Endothelial cell of umbilical vein (primary cell): Measurements from ENCODE around the gene ATP6V1B1. TPM values are rescaled to one million over a fixed set of nuclear protein-coding genes. Genes with fewer than 3 reads are reported as not detected.

ENCODE experiments used
- BruUV-seq: library from RNA; stranded (reverse); fragments of 400-500 nt; replicated peaks from 2 replicates; lab custom pipeline; 2021; lab: Mats Ljungman, UMichigan
- CTCF ChIA-PET: fragments of 300-600, 350-600 bp; sonication (Branson Sonifier 250); formaldehyde crosslinking; loops from one replicate; lab custom pipeline; 2021; ENCODE audit warnings: antibody characterized with exemption, inconsistent platforms; lab: Charles Lee
- POLR2A ChIA-PET: fragments of 300-600, 350-600 bp; sonication (Branson Sonifier 250); formaldehyde crosslinking; loops from one replicate; lab custom pipeline; 2021; ENCODE audit warnings: antibody characterized with exemption, inconsistent platforms; lab: Charles Lee
- DNase-seq: peaks from one replicate; pipeline ENCODE4 v3.0.0-alpha.2; 2011; ENCODE audit warnings: low read depth, low spot score
- FAIRE-seq: peaks from 2 replicates; lab custom pipeline; 2011; peaks lifted over from hg19 to GRCh38; lab: Jason Lieb, UNC
- H2AFZ ChIP-seq: 2 replicates; pipeline ENCODE4 v1.6.0; 2012; ENCODE audit warnings: low read depth, low read length, control low read depth, inconsistent platforms
- H3K27ac ChIP-seq: 2 replicates; pipeline ENCODE4 v1.5.1; 2011; ENCODE audit warnings: low read depth, mild to moderate bottlenecking, control low read depth, low read length, moderate library complexity; ENCODE audit not compliant: insufficient read depth
- H3K27me3 ChIP-seq, 2 experiments: 2 replicates each; pipeline versions ENCODE4 v1.6.0 to v1.6.1; 2011; ENCODE audit warnings: low read length in 2 of 2, mixed read lengths in 1 of 2; ENCODE audit not compliant: control insufficient read depth in 2 of 2, insufficient read depth in 2 of 2
- H3K36me3 ChIP-seq, 2 experiments: 2 replicates in 1 of 2; 3 replicates in 1 of 2; pipeline ENCODE4 v1.5.1; 2011; ENCODE audit warnings: low read length in 2 of 2, mild to moderate bottlenecking in 1 of 2, moderate library complexity in 1 of 2; ENCODE audit not compliant: control insufficient read depth in 2 of 2, insufficient read depth in 2 of 2; ENCODE audit errors: extremely low read depth in 1 of 2
- H3K4me1 ChIP-seq: 3 replicates; pipeline ENCODE4 v1.5.1; 2011; ENCODE audit warnings: mild to moderate bottlenecking, low read length; ENCODE audit not compliant: control insufficient read depth, insufficient read depth; ENCODE audit errors: extremely low read depth
- H3K4me2 ChIP-seq: 2 replicates; pipeline ENCODE4 v1.6.1; 2011; ENCODE audit warnings: low read length, control low read depth, mixed read lengths; ENCODE audit not compliant: insufficient read depth
- H3K4me3 ChIP-seq, 3 experiments: fragments of 200-600 bp in 1 of 3; sonication (generic), shearing (Covaris generic) in 1 of 3; replicated peaks in 1 of 3; 2 replicates each; pipeline ENCODE4 v1.5.1; 2011 to 2016; ENCODE audit warnings: control low read depth in 3 of 3, low read length in 3 of 3, mild to moderate bottlenecking in 2 of 3, inconsistent platforms in 1 of 3, low read depth in 1 of 3, moderate library complexity in 1 of 3; ENCODE audit not compliant: insufficient read depth in 1 of 3
- H3K79me2 ChIP-seq: 2 replicates; pipeline ENCODE4 v1.6.0; 2012; ENCODE audit warnings: low read length, inconsistent platforms; ENCODE audit not compliant: control insufficient read depth, insufficient read depth
- H3K9ac ChIP-seq: replicated peaks from 2 replicates; pipeline ENCODE3; 2011; ENCODE audit warnings: low read length, control low read depth; ENCODE audit not compliant: insufficient read depth; ENCODE audit errors: extremely low read depth
- H3K9me1 ChIP-seq: replicated peaks from 3 replicates; pipeline ENCODE4 v1.6.0; 2011; ENCODE audit warnings: mild to moderate bottlenecking, low read length; ENCODE audit not compliant: control insufficient read depth, insufficient read depth; ENCODE audit errors: extremely low read depth
- H3K9me3 ChIP-seq: replicated peaks from 2 replicates; pipeline ENCODE4 v1.5.1; 2012; ENCODE audit warnings: low read length, inconsistent platforms; ENCODE audit not compliant: control insufficient read depth, insufficient read depth
- H4K20me1 ChIP-seq: replicated peaks from 2 replicates; pipeline ENCODE3; 2011; ENCODE audit warnings: mild to moderate bottlenecking, low read length; ENCODE audit not compliant: control insufficient read depth, insufficient read depth; ENCODE audit errors: extremely low read depth
- CTCF ChIP-seq, 2 donors: IDR thresholded peaks; 1 replicate in 1 of 2; 2 replicates in 1 of 2; pipeline ENCODE4 v1.5.1; 2011; ENCODE audit warnings: low read length in 2 of 2, mild to moderate bottlenecking in 2 of 2, moderate library complexity in 2 of 2, control low read depth in 1 of 2, inconsistent platforms in 1 of 2, low read depth in 1 of 2; ENCODE audit not compliant: insufficient read depth in 1 of 2; ENCODE audit errors: extremely low read depth in 1 of 2
- EZH2 ChIP-seq: IDR thresholded peaks from 2 replicates; pipeline ENCODE4 v1.6.1; 2012; ENCODE audit warnings: borderline replicate concordance, low read depth, mild to moderate bottlenecking, moderate library complexity, low read length, inconsistent platforms; ENCODE audit not compliant: severe bottlenecking
- FOS ChIP-seq: IDR thresholded peaks from 2 replicates; pipeline ENCODE4 v1.6.1; 2011; ENCODE audit warnings: mild to moderate bottlenecking, low read length, moderate library complexity, borderline replicate concordance; ENCODE audit not compliant: insufficient read depth
- GATA2 ChIP-seq: IDR thresholded peaks from 2 replicates; pipeline ENCODE4 v1.7.0; 2011; ENCODE audit warnings: low read depth, mild to moderate bottlenecking, moderate library complexity, mixed read lengths, low read length; ENCODE audit not compliant: insufficient read length, insufficient read depth
- JUN ChIP-seq: IDR thresholded peaks from 2 replicates; pipeline ENCODE4 v1.6.1; 2011; ENCODE audit warnings: borderline replicate concordance, low read depth; ENCODE audit not compliant: insufficient read length, insufficient read depth
- MYC ChIP-seq: IDR thresholded peaks from one replicate; pipeline ENCODE4 v1.6.1; 2011; ENCODE audit warnings: mild to moderate bottlenecking, low read depth, low read length
- POLR2A ChIP-seq: IDR thresholded peaks from 2 replicates; pipeline ENCODE4 v1.6.1; 2012; ENCODE audit warnings: low read depth, mild to moderate bottlenecking, control low read depth, low read length
- POLR2AphosphoS5 ChIP-seq: IDR thresholded peaks from 2 replicates; pipeline ENCODE4 v1.6.1; 2012; ENCODE audit warnings: low read depth, mild to moderate bottlenecking, control low read depth, low read length, moderate library complexity; ENCODE audit not compliant: insufficient read depth
- dilution Hi-C: fragments of 300-500 bp; cut with MboI; formaldehyde crosslinking; loops from one replicate; pipeline ENCODE4 v1.15.0; 2019; ENCODE audit warnings: low sequenced_read_pairs; ENCODE audit not compliant: extremely low pct_ligation_motif_present
- intact Hi-C: fragments of 100-400 bp; cut with micrococcal nuclease; formaldehyde crosslinking; loops from one replicate; pipeline ENCODE4 v1.10.0; 2022
- polyA plus RNA-seq, 4 experiments: library from polyadenylated mRNA; depleted of rRNA in 3 of 4; stranded (reverse) in 3 of 4; unstranded in 1 of 4; fragments of >200 nt; gene quantifications; 2 replicates each; pipeline versions ENCODE4 v1.2.1 to v1.2.3, GENCODE V29; 2011 to 2012; ENCODE audit warnings: missing spikeins in 1 of 4
- total RNA-seq: library from RNA; stranded (reverse); gene quantifications from 2 replicates; pipeline ENCODE4 v1.2.3, GENCODE V29; 2021
- TF ChIP-seq, protein P1 (sequence below): IDR thresholded peaks from 2 replicates; pipeline ENCODE4 v1.6.1; 2011; ENCODE audit not compliant: insufficient read depth, insufficient read length

Gene ATP6V1B1
- total and polyA plus RNA-seq, 2 donors (not counting 3 experiments of a cell fraction or from before 2014, with no cell fraction given) = 0.77 TPM; not detected in 1

- H3K79me2 ChIP-seq = no peaks in the 10 kb centered on the region
- BruUV-seq = no TSS peak
- H3K4me2 ChIP-seq = peak overlapping the region; percentile 42
- no peaks in the 10 kb centered on the region for H3K36me3 ChIP-seq
- H3K27ac ChIP-seq = no peak overlapping the region
- H3K27me3 ChIP-seq = peaks cover 20 to 30% of the 10 kb centered on the region in 2 experiments
- H3K9me3 ChIP-seq = no peaks in the 10 kb centered on the region
- no peaks in the 10 kb centered on the region for H3K9me1 ChIP-seq
- peak; percentile 77 for FAIRE-seq
- H3K9ac ChIP-seq = no peak overlapping the region
- no peaks in the 10 kb centered on the region for H4K20me1 ChIP-seq
- dilution Hi-C loops = no loop called here
- peak overlapping the region; percentile 60 for H2AFZ ChIP-seq
- POLR2A ChIA-PET = no interaction called here
- H3K4me3 ChIP-seq = peak overlapping the region; percentile 19 to 37 (median 24)
- peaks cover 2% of the 10 kb centered on the region for H3K4me1 ChIP-seq
- TF ChIP-seq FOS = no peak
- peak; percentile 88 to 90 for TF ChIP-seq CTCF (IDR thresholded peaks at IDR 0.05; ENCODE audit: extremely low read depth in 1 of 2, insufficient read depth in 1 of 2, low read depth in 1 of 2, low read length in 2 of 2)
- peak; percentile 56 for DNase-seq
- intact Hi-C loops = loop anchor here (1.0 to 2.0 kb wide), 3 partner anchors 13 to 37 kb away; partner anchors contain the start of gene TEX261
- CTCF ChIA-PET = interaction anchor here (0.6 to 10.3 kb wide), 28 partner anchors 9 to 660 kb away, joined by 3 to 84 read pairs (median 4); partner anchors contain the start of genes ANKRD53, ATP6V1B1 and NAGK
These were observed 29.1 kb downstream of the ATP6V1B1 start for GRCh38 chr2:70964596-70965386.

DNA sequence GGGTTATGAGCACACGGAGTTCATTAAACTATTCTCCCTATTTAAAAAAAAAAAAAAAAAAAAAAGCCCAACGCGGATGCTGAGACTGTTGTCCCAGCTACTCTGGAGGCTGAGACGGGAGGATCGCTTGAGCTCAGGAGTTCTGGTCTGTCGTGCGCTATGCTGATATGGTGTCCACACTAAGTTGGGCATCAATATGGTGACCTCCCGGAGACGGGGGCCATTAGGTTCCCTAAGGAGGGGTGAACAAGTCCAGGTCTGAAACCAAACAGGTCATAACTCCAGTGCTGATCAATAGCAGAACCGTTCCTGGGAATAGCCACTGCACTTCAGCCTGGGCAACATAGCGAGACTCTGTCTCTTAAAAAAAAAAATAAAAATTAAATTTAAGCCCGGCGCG is 29.8 kb downstream of the ATP6V1B1 start:
- Histone ChIP-seq H4K20me1 (no peaks in the 10 kb centered on the region), H3K4me3 (peak overlapping the region in 1 of 3 experiments; percentile 19), H3K9me3 (no peaks in the 10 kb centered on the region), H3K27ac (no peak overlapping the region), H3K9ac (no peak overlapping the region), H2AFZ (no peak overlapping the region), H3K79me2 (no peaks in the 10 kb centered on the region), H3K27me3 (peaks cover 23 to 37% of the 10 kb centered on the region in 2 experiments), H3K36me3 (no peaks in the 10 kb centered on the region), H3K9me1 (no peaks in the 10 kb centered on the region), H3K4me2 (peak overlapping the region; percentile 42), H3K4me1 (peaks cover 2% of the 10 kb centered on the region)
- DNase-seq (no peak), FAIRE-seq (peak; percentile 63)
- no TSS peak for BruUV-seq
- ChIA-PET CTCF (interaction anchor here (0.6 to 10.3 kb wide), 22 partner anchors 9 to 661 kb away, joined by 3 to 84 read pairs (median 4); partner anchors contain the start of genes ANKRD53 and NAGK), POLR2A (no interaction called here)
- dilution Hi-C loops (no loop called here), intact Hi-C loops (loop anchor here (1.0 to 2.0 kb wide), 3 partner anchors 12 to 36 kb away; partner anchors contain the start of gene TEX261)
- no peak for TF ChIP-seq EZH2
- TF ChIP-seq MYC = no peak
- no peak for TF ChIP-seq CTCF (IDR thresholded peaks at IDR 0.05; ENCODE audit: extremely low read depth in 1 of 2, insufficient read depth in 1 of 2, low read depth in 1 of 2, low read length in 2 of 2)
- TF ChIP-seq FOS = no peak
- TF ChIP-seq, protein P1, sequence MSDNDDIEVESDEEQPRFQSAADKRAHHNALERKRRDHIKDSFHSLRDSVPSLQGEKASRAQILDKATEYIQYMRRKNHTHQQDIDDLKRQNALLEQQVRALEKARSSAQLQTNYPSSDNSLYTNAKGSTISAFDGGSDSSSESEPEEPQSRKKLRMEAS = no peak
- TF ChIP-seq JUN = no peak
- TF ChIP-seq GATA2 = no peak
- no peak for TF ChIP-seq POLR2A
- no peak for TF ChIP-seq POLR2AphosphoS5
